Measurements from ENCODE around the gene NKX2-2.

The NKX2-2 gene

DNA sequence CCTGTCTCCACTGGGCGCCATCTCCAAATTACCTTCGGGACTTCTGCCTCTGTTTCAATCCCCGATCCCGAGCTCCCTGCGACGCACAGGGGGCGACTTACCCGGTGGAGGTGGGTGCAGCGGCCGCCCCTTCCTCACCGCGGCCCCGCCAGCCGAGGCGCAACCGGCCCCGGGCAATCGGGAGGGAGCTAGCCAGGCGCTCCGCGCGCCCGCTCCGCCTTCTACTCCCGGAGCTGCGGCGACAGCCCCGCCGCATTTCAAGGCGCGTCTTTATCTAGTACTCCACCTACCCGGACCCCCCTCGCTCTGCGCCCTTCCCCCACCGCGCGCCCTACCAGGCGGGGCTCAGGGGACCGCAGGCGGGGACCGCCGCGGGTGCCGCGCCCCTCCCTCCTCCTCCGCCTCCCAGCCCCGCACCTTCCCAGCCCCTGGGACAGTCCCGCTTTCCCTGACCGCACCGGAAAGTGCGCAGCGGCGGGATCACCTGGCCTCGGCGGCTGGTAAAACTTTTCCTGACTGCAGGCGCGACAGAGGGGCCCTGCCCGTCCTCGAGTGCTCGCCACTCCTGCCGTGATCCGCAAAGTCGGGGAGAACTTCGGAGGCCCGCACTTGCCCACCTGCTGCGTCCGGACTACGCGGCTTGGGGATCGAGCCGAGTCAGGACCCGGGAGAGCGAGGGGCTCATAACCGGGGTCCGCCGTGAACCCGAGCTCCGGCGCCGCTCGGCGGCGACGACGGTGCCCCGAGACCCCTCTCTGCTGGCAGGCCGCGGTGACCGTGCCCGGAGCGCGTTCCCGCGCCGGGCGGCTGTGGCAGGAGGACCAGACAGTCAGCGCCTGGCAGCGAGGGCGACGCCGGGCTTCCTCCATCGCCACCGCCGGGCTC lies 8.0 kb upstream of the NKX2-2 start:
- DNase-seq: peak; percentile 32

DNA sequence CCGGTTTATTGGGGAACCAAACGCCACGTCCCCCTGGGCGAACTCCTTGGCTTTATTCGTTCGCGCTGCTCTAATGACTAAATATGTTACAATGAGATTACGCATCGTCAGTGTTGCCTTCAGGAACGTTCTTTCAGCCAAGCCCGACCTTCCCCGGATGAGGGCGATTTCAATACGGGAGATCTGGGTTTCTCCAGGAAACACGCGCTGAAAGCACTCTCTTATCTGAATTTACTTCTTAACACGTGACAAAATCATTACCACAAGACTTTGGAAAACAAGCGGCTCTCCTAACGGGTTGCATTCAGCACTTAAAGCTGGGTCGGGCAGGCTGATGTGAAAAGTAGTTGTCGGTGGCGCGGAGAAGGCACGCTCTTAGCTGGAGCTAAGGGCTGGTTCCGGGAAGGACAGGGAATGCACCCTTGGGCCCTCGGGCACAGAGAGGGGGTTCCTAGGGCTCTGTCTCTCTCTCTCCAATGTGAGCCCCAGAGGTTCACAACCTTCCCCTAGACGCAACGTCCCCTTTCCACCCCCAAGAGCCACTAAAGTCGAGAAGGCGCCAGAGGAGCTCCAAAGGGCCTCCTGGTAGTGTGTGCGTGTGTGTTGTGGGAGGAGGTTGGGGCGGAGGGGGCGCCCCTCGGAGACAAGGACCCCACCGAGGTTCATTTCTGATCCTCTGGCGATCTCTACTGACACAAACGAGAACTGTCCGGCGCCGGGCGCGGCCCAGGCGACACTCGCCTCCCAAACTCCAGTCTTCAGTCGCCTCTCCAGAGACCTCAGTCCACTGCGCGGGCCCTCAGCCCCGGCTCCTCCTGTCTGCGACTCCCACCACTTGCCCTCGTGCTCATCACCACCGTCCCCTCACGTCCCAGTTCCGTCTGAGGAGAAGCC lies 7.1 kb upstream of the NKX2-2 start:
- DNase-seq: peak; percentile 75

DNA sequence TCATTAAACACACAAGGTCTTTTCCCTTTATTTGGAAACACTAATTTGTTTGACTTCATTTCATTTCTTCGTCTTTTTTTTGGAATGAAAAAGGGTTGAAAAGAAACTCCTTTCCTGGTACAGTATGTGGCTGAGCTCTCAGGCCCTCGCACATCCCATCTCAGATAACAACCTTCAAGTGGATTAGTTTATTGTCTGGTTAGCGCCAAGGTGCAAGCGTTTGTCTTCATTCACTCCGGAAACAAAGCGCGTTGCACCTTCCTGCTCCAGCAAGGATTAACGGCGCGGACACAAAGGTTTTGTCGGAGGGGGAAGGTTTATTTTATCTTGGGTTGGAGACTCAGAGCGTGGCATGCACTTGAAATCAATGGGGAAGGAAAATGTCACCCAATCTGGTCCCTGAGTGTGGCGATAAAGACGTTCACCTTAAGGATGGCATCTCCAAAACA lies 5.3 kb upstream of the NKX2-2 start:
- DNase-seq: no peak

DNA sequence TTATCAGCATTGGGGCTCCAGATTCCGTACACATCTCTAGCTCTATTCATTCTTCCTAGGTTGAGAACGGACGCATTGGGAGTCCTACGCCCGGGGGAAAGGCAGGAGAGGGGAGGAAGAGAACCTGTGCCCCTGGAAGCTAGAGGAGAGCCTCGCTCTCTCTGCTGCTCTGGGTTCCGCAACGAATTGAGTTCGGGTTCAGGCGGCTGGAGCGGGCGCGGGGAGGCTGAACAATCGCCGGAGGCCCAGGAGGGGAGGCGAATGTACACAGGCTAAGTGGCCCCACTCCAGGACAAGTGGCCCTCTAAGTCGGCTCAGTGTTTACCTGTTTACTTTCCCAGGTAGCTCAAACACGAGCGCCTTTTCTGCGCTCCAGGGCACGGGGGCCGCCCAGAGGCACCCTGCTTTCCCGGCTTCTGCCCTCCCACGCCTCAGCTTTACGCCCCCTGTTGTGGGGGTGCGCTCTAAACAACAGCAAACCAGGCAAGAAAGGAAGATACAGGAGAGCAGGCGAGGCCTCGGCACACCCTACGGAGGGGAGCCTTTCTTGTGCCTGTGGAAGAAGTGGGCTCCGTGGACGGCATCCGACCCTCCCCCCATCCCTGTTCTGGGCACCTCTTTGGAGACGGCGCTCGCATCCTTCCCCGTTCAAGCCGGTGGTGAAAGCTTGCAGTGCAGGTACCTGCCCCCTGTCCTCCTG lies 4.6 kb upstream of the NKX2-2 start:
- DNase-seq: peak; percentile 54

DNA sequence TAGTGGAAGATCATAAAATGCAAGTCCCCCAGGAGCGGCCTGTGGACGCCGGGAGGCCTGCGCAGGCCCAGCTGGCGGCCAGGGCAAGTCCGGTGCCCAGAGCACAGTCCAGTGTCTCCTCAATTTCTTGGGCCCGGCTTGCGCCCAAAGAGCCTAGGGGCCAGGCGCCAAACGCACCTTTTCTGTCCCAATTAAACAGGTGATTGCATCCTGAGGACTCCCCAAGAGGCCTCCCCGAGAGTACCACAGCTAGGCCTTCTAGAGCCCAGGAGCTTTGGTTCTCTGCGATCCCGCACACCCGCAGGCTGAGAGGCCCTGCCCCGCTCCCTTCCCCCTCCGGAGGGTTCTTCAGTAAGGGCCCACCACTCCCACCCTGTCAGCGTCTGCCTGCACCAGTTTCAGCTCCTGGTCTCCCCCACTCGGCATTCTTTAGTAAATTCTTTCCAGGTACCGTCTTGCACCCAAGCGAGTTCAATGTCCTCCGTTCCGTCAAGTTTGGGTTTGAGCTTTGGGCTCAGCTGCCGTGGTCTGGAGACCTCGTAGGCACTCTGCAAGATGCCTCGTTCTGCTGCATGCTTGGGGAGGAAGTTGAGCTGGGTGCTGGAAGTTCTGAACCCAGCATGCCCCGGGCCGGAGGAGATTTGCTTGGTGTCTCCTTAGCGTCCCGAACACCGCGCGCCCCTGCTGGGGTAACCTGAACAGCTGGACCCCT lies 3.9 kb upstream of the NKX2-2 start:
- no peak for DNase-seq

DNA sequence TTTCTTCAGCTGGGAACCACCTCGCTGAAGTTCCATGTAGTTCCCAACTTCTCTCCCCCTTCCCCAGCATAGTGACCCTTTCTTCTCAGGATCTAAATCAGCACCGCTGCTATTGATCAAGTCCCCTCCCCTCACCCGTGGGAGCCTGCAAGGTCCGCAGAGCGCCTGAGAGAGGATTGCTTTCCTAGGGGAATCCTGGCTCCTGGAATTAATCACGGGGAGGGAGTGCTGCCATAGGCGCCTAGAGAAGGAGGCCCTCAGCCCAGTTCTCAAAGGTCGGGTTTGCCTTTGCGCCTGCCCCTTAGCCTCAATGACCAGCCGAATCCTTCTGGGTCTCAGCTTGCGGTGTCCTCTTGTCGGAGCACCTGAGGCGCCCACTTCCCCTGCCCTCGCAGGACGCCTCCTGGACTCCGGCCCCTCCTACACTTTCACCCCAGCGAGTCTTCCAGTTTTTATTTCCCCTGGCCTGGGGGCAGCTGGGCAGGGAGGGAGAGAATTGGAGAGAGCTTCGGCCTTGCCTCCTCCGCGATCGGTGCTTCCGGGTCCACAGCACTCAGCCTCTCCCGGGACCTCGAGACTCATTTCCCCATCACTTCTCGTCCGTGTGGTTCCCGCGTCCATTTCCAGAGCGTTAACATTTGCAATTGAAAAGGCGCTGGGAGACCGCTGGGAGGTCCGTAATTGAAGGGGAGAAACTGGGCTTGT lies 3.1 kb upstream of the NKX2-2 start:
- DNase-seq: no peak

DNA sequence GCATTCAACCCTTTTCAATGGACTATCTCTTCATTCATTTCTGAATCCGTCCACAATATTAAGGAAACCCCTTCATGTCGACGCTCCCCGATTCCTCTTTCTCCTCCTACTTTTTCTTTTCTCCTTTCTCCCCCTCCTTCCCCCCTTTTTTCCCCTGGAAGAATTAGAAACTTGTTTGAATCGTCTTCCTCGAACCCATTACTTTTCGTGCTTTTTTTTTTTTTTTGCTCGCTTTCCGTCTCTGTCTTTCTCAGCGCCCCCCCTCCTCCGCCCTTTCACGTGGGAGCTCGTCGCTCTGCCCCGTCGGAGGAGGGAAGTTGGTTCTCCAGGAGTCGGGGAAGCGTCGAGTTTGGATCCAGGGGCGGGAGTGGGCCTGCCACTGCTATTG lies 2.3 kb upstream of the NKX2-2 start:
- no peak for DNase-seq

DNA sequence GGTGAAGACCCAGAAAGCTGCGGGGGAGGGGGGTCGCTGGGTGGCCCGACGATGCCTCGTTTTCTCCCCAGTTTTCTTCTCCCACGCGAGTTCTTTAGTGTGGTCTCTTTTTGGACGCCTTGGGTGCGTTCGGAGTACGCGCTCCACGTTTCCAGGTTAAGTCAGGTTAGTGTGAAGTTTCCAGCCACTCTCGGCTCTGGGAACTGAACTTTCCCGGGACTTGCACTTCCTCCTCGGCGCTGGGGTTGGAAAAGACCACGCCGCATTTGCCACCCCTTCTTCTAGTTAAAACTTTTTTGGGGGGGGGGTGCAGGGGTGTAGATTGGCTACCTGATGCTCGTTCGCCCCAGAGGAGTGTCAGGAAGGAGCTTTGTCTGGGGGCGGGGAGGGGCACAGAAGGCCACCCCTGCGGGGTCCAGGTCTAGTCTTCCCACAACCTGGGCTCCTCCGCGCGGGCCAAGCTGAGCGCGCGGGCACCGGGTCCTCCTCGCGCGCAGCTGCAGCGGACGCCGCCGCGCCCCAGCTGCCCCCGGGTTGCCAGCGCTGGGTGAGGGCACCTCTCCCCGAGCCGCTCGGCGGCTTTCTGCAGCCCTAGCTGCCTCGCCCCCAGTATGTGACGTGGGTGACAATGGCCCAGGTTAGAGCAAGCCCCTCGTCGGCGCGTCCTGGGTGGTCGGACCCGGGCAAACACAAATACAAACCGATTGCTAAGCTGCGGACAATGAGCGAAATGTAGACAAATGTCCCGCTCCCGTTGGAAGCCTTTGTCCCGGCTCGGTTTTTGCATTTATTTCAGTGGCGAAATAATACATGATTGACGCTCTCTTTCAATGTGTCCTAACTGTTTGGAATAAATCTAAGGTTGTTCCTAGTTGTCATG lies 1.7 kb upstream of the NKX2-2 start:
- no peak for DNase-seq

DNA sequence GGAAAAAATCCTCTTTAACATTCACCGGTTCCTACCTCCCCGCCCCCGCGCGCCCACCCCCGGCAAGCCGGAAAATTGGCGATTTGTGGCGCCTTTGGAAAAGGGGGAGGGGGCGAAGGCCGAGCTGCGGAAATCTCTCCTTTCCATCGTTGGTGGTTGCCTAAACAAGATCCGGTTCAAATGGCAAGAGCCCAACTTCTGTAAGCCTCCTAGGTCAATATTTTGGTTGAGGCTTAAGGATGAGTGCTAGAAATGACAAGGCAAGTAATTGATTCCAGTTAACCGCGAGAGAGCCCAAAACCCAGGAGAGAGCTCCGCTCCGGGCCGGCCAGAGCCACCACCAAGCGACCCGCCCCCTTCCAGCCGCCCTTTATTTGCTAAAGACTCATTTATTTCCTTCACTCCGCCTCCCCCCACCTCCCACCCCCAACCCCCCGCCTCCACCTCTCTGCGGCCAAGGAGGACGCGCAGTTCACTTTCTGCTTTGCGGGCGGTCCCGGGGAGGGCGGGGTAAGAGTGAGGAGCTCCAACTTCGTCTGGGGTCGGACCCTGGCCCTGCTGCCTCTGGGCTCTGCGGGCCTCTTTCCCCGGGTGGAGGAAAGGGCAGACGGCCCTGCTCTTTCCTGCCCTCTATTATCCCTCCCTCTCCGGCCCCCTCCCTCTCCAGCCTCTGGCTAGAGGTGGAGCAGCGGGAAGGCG lies 838 bp upstream of the NKX2-2 start:
- no peak for DNase-seq

DNA sequence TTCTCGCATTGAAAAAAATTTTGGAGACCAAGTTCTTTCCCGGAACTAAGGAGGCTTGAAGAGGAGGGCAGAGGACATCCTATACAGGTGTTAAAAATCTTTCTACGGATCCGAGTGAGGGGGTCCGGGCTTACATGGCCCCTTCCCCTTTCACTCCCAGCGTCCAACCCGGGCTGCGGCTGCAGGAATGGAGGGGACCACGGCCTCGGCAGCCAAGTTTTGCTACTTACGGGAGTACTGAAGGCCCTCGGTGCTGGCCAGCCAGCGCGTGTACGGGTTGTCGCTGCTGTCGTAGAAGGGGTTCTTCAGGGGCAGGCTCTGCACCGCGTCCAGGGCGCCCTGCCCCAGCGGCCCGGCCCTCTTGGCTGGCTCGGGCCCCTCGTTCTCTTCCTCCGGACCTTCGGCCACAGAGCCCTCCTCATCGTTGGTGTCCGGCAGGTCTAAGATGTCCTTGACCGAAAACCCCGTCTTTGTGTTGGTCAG lies 642 bp downstream of the NKX2-2 start:
- no peak for DNase-seq

DNA sequence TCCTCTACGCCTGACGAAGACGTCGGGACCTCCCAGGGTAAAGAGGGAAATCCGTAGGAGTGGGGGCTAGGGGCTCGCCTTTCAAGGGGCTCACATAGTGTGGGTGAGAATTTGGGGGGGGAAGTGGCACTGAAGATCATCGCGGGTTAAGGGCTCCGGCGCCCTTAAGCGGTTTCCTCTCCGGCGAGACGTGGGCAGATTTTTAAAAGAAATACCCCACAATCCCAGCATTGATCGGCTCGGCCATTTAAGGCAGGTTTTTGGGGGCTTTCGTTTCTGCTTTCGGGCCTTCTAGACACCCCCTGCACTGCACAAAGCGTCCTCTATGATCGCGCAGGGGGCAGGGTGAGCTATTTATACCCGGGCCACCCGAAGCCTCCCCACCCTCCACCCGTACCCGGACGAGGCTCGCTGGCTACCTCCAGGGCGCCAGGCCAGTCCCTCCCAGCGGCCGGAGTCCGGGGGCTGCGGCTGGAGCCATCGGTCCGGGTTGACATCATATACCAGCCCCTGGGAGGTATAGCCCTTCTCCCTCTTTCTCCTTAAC lies 1.2 kb downstream of the NKX2-2 start:
- no peak for DNase-seq

DNA sequence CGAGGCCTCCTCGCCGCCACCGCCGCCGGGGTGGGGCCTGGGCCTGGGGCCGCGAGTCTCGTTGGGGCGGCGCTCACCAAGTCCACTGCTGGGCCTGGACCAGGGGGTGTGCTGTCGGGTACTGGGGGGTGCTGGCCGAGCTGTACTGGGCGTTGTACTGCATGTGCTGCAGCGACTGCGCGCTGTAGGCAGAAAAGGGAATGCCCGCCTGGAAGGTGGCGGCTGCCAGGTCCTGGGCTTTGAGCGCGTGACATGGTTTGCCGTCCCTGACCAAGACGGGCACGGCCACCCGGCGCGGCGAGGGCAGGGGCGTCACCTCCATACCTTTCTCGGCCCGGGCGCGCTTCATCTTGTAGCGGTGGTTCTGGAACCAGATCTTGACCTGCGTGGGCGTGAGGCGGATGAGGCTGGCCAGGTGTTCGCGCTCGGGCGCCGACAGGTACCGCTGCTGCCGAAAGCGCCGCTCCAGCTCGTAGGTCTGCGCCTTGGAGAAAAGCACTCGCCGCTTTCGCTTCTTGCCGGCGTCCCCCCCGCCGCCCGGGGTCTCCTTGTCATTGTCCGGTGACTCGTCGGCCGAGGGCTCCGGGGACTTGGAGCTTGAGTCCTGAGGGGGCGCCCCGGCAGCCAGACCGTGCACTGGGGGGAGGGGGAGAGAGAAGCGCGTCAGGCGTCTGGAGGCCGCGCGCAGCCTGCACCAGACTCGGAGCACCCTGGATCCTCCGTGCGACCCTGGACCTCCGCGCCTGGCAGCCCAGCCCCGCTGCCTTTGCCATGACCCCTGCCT lies 1.8 kb downstream of the NKX2-2 start:
- no peak for DNase-seq

DNA sequence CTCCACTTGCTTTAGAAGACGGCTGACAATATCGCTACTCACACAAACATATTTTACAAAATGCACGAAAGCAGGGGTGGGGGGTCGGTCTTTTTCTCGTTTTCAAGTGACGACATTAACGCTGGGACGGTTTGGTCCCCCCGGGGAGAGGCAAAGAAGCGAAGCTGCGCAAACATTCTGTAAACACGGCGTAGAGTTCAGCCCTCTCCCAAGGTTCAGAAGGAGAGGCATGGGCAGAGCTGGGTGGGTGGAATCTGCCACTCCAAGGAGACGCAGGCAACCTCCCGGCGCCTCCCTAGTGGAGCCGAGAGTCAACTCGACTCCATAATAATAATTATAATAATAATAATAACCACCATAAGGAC lies 2.4 kb downstream of the NKX2-2 start:
- DNase-seq: no peak

DNA sequence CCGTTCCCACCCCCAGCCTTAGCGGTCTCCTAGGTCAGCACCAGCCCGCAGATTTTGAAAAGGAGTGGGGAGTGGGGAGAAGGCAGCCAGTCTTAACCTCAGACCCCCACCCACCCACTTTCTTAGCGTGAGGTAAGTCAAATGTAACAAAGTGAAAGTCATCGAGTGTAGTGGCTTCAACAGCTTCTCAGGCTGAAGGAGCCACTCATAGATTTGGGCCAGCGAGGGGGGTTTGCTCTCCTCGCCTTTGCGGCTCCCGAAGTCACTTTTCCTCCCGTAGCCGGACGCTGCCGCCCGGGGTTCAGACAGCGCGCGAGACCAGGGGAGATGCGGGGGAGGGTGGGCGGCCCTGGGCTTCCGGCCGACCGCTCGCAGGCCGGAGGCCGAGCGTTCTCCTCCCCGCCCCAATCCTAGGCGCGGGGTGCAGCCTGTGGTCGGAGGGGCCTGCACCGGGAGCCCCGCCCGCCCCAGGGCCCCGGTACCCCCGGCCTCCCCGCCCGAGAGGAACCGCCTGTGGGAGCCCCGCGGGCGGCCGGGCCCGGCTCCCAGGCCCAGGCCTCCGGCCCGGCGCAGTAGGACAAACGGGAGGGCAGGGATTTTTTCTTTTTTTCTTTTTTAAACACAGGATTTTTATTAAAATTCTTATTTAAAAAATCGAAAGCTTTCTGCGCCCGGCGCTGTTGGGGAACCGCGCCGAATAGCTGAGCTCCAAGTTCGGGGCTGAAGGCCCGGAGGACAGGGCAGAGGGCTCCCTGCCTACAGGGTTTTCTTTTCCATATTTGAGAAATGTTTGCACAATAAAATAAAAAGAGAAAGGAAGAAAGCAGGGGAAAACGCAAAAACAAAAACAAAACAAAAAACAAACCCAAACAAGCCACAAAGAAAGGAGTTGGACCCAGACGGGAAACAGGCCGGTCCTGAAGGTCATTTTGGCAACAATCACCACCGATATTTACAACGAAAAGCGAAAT lies 3.2 kb downstream of the NKX2-2 start:
- no peak for DNase-seq

DNA sequence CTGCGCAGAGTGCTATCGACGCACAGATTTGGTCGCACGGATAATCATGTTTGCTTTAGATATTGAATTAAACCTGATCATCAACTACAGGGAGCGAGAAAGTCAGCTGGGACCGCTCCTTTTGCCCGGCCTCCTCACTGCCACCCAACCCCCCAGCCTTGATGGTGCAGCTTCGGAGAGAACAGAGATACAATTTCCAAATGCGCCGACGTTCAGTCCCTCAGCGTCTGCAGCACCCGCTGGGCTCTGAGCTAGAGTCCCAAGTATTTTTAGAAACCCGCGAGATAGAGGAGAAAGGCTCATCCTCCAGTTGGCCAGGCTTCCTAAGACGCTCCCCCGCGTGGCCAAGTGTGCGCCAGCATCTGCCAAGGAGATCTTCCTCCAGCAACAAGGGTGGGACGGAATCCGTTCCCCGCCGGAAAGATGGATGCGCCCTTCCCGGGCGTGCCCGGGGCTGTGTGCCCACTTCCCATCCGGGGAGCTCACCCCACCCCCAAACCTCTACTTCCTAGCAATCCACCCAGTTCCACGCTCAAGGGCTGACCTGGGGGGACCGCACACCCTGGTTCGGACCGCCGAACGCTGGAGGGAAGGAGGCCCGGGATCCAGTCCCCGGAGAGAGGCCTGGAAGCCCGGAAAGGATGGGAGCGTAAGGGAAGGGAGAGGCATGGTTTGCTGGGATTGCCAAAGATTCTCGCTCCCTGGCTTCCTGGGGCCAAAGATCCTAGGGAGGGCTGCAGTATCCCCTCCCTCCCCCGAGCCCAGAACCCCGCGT lies 4.1 kb downstream of the NKX2-2 start:
- no peak for DNase-seq

DNA sequence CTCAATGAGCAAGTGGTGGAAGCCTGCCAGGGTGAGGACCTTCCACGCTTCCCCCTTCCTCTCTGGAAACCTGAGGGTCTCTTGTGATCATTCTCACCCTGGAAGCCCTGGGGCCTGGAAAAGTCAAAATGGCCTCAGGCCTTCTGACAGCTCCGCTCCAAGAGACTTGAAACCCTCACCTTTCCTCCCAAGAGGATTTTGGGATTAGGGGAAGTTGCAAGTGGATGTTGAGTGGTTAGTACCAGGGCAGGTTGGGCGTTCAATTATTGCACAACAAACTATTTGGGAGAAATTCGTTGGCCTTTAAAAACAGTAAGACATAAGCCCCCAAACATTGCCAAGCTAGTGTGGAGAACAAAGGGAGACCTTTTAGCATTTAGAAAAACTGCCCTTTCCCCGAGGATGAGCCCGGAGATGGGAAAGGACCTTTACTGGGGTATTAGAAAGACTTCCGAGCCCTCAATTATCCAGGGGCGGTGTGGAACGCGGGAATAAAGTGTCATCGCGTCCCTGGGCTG lies 4.7 kb downstream of the NKX2-2 start:
- DNase-seq: no peak
